CD8-positive, alpha-beta memory T cell (primary cell): ENCODE measurements around the gene AHCTF1. TPM values are rescaled to one million over a fixed set of nuclear protein-coding genes. Genes with fewer than 3 reads are reported as not detected.
"Not testable (repeated sequence)": the region's sequence is repeated elsewhere in the genome, so short reads cannot be mapped to it uniquely, and the experiment has no call there.

Experiments used
- CTCF ChIA-PET: fragments of 350-600 bp; sonication (Branson Sonifier 250); formaldehyde crosslinking; loops from one replicate; lab custom pipeline; 2021; ENCODE audit warnings: antibody characterized with exemption; lab: Charles Lee
- POLR2A ChIA-PET: fragments of 350-600 bp; sonication (Branson Sonifier 250); formaldehyde crosslinking; loops from one replicate; lab custom pipeline; 2021; ENCODE audit warnings: antibody characterized with exemption; lab: Charles Lee
- DNase-seq, 5 donors: peaks; one replicate each; pipeline versions ENCODE4 v3.0.0 to v3.0.0-alpha.2; 2020 to 2022; ENCODE audit warnings: mixed read lengths in 1 of 5
- H3K27ac ChIP-seq: one replicate; pipeline ENCODE4 v1.7.0; 2013; ENCODE audit warnings: low read depth, mild to moderate bottlenecking, low read length, moderate library complexity
- H3K27me3 ChIP-seq: 2 replicates; pipeline ENCODE4 v1.7.0; 2013; ENCODE audit warnings: low read length, mild to moderate bottlenecking; ENCODE audit not compliant: insufficient read depth, poor library complexity, severe bottlenecking
- H3K36me3 ChIP-seq: 2 replicates; pipeline ENCODE4 v1.7.0; 2013; ENCODE audit warnings: mild to moderate bottlenecking, low read length, moderate library complexity; ENCODE audit not compliant: insufficient read depth
- H3K4me1 ChIP-seq: 2 replicates; pipeline ENCODE4 v1.7.0; 2013; ENCODE audit warnings: mild to moderate bottlenecking, low read length, moderate library complexity; ENCODE audit not compliant: insufficient read depth
- H3K4me3 ChIP-seq: 2 replicates; pipeline ENCODE4 v1.7.0; 2013; ENCODE audit warnings: mild to moderate bottlenecking, low read length
- H3K9me3 ChIP-seq: 2 replicates; pipeline ENCODE4 v1.7.0; 2013; ENCODE audit warnings: mild to moderate bottlenecking, low read length
- H3K27ac Mint-ChIP-seq, 8 donors: one replicate each; pipeline ENCODE4 v1.8.0; 2020 to 2021; ENCODE audit warnings: mixed read lengths in 8 of 8, mild to moderate bottlenecking in 6 of 8, inconsistent platforms in 3 of 8, moderate library complexity in 3 of 8
- H3K27me3 Mint-ChIP-seq, 2 donors: one replicate each; pipeline ENCODE4 v1.8.0; 2020 to 2021; ENCODE audit warnings: mixed read lengths in 2 of 2, mild to moderate bottlenecking in 1 of 2, moderate library complexity in 1 of 2
- H3K36me3 Mint-ChIP-seq, 3 donors: one replicate each; pipeline ENCODE4 v1.8.0; 2020 to 2021; ENCODE audit warnings: mixed read lengths in 3 of 3, inconsistent platforms in 1 of 3, mild to moderate bottlenecking in 1 of 3
- H3K4me1 Mint-ChIP-seq, 3 donors: one replicate each; pipeline ENCODE4 v1.8.0; 2020 to 2021; ENCODE audit warnings: mixed read lengths in 3 of 3, inconsistent platforms in 1 of 3, mild to moderate bottlenecking in 1 of 3
- H3K4me3 Mint-ChIP-seq, 7 donors: one replicate each; pipeline ENCODE4 v1.8.0; 2020 to 2021; ENCODE audit warnings: mixed read lengths in 7 of 7, mild to moderate bottlenecking in 6 of 7, moderate library complexity in 4 of 7, inconsistent platforms in 2 of 7
- H3K9me3 Mint-ChIP-seq, 5 donors: one replicate each; pipeline ENCODE4 v1.8.0; 2020 to 2022; ENCODE audit warnings: mixed read lengths in 5 of 5, mild to moderate bottlenecking in 3 of 5, moderate library complexity in 2 of 5, inconsistent platforms in 1 of 5
- polyA plus RNA-seq: library from polyadenylated mRNA; unstranded; fragments of 300-500 nt; fragmentation: Illumina TruSeq; gene quantifications from one replicate; pipeline ENCODE4 v1.2.3, GENCODE V29; 2021
- total RNA-seq, 2 experiments: library from RNA; stranded (reverse); gene quantifications; one replicate each; pipeline ENCODE4 v1.2.3, GENCODE V29; 2021

AHCTF1 gene
- total and polyA plus RNA-seq, 3 experiments from 2014 or later: 23.7 to 53.0 (median 49.6) TPM

DNA sequence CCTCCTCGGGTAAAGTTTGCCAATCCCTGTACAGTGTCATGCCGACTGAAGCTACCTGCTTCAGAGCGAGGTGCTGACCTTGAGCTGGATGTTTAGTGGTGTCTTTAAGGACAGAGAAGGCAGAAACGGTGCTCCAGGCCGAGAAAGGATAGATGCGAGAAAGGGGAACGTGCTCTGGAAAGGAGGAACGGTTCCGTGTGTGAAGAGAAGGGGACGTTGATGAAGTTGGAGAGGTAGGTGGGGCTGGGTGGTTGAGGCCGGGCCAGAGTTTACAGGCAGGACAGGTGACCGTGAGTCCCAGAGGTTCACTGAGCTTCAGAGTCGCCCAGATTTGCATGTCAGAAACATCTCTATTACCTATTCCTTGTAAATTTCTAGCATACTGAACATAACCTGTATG is 116.9 kb downstream of the AHCTF1 start:
- DNase-seq: no peak
- H3K4me3 Mint-ChIP-seq: no peak overlapping the region
- peaks cover 12 to 37% of the 10 kb centered on the region in 2 donors for H3K27me3 Mint-ChIP-seq
- no peak overlapping the region for H3K27ac ChIP-seq
- no peaks in the 10 kb centered on the region for H3K4me1 ChIP-seq
- no peaks in the 10 kb centered on the region for H3K27me3 ChIP-seq
- H3K36me3 ChIP-seq: no peaks in the 10 kb centered on the region
- no peak overlapping the region for H3K4me3 ChIP-seq
- POLR2A ChIA-PET: no interaction called here
- H3K9me3 Mint-ChIP-seq: peaks cover 0 to 5% (median 0%) of the 10 kb centered on the region in 5 donors
- CTCF ChIA-PET: no interaction called here
- no peaks in the 10 kb centered on the region for H3K9me3 ChIP-seq
- H3K36me3 Mint-ChIP-seq: no peaks in the 10 kb centered on the region
- peaks cover 5 to 26% (median 10%) of the 10 kb centered on the region in 3 donors for H3K4me1 Mint-ChIP-seq
- peak overlapping the region in 1 of 8 donors; percentile 44 for H3K27ac Mint-ChIP-seq

DNA sequence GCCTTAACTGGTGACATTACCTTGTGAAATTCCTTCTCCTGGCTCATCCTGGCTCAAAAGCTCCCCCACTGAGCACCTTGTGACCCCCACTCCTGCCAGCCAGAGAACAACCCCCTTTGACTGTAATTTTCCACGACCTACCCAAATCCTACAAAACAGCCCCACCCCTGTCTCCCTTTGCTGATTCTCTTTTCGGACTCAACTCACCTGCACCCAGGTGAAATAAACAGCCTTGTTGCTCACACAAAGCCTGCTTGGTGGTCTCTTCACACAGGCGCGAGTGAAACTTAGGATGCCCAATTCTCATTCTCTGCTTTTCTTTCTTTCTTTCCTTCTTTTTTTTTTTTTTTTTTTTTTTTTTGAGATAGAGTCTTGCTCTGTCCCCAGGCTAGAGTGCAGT is 118.4 kb downstream of the AHCTF1 start:
- H3K9me3 ChIP-seq, CTCF ChIA-PET, H3K4me3 Mint-ChIP-seq, DNase-seq, H3K9me3 Mint-ChIP-seq, POLR2A ChIA-PET, H3K36me3 ChIP-seq, H3K27ac Mint-ChIP-seq, H3K4me1 ChIP-seq, H3K4me3 ChIP-seq, H3K36me3 Mint-ChIP-seq, H3K27me3 ChIP-seq, H3K27ac ChIP-seq: not testable (repeated sequence)
- H3K4me1 Mint-ChIP-seq: peaks cover 5 to 25% (median 10%) of the 10 kb centered on the region in 3 donors
- peaks cover 11 to 39% of the 10 kb centered on the region in 2 donors for H3K27me3 Mint-ChIP-seq

DNA sequence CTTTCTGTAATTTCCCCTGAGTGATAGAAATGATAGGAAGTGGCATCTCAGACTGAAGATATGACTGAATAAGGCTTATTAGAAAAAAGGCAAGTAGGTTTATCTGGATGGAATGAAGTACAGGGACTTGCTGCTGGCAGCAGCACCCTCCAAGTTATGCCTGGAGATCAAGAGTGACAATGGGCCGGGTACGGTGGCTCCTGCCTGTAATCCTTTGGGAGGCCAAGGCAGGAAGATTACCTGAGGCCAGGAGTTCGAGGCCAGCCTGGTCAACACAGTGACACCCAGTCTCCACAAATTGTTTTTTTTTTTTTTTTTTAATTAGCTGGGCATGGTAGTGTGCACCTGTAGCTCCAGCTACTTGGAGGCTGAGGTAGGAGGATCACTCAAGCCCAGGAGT is 119.8 kb downstream of the AHCTF1 start:
- no peak overlapping the region for H3K4me3 Mint-ChIP-seq
- Histone ChIP-seq H3K4me3 (no peak overlapping the region), H3K27ac (no peak overlapping the region), H3K27me3 (no peaks in the 10 kb centered on the region), H3K9me3 (no peaks in the 10 kb centered on the region), H3K36me3 (no peaks in the 10 kb centered on the region), H3K4me1 (no peaks in the 10 kb centered on the region)
- peaks cover 11 to 43% of the 10 kb centered on the region in 2 donors for H3K27me3 Mint-ChIP-seq
- CTCF ChIA-PET: no interaction called here
- no peaks in the 10 kb centered on the region for H3K36me3 Mint-ChIP-seq
- DNase-seq: no peak
- H3K27ac Mint-ChIP-seq: no peak overlapping the region
- no peaks in the 10 kb centered on the region for H3K9me3 Mint-ChIP-seq
- H3K4me1 Mint-ChIP-seq: peaks cover 0 to 17% (median 6%) of the 10 kb centered on the region in 3 donors
- POLR2A ChIA-PET: no interaction called here

DNA sequence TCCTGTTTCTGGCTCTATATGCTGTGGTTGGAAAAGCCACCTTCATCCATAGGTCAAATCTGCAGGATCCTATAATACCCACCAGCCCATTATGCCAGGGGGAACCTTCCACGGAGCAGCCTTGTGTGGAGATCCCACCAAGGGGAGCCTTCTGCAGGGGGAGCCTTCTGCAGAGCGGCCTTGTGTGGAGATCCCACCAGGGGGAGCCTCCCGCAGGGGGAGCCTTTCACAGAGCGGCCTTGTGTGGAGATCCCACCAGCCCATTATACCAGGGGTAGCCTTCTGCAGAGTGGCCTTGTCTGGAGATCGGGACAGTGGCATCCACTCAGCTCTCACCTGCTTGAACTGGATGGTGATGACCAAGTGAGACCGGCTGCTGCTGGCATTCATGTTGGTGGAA is 122.3 kb downstream of the AHCTF1 start:
- H3K4me1 ChIP-seq: no peaks in the 10 kb centered on the region
- no peak overlapping the region for H3K27ac ChIP-seq
- no peaks in the 10 kb centered on the region for H3K36me3 ChIP-seq
- Mint-ChIP-seq H3K4me3 (no peak overlapping the region), H3K27me3 (peaks cover 6 to 34% of the 10 kb centered on the region in 2 donors), H3K4me1 (no peaks in the 10 kb centered on the region), H3K36me3 (no peaks in the 10 kb centered on the region), H3K27ac (no peak overlapping the region), H3K9me3 (no peaks in the 10 kb centered on the region)
- no peaks in the 10 kb centered on the region for H3K27me3 ChIP-seq
- ChIA-PET POLR2A (no interaction called here), CTCF (no interaction called here)
- DNase-seq: no peak
- H3K4me3 ChIP-seq: no peak overlapping the region
- no peaks in the 10 kb centered on the region for H3K9me3 ChIP-seq

DNA sequence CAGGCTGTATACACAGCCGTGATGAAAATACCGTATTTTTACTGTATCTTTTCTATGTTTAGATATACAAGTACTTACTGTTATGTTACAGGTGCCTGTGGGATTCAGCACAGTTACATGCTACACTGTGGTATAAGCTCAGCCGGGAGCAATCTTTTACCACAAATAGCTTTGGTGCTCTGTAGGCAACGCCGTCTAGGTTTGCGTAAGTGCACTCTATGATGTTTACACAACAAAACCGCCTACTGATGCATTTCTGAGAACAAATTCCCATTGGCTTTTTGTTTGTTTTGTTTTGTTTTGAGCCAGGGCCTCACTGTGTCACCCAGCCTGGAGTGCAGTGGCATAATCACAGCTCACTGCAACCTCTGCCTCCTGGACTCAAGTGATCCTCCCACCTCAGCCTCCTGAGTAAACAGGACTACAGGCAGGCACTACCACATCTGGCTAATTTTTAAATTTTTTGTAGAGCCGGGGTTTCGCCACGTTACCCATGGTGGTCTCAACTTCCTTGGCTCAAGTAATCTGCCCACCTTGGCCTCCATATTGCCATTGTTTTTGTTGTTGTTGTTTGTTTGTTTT is 126.5 kb downstream of the AHCTF1 start:
- CTCF ChIA-PET: no interaction called here
- POLR2A ChIA-PET: no interaction called here
- H3K4me3 Mint-ChIP-seq: no peak overlapping the region

DNA sequence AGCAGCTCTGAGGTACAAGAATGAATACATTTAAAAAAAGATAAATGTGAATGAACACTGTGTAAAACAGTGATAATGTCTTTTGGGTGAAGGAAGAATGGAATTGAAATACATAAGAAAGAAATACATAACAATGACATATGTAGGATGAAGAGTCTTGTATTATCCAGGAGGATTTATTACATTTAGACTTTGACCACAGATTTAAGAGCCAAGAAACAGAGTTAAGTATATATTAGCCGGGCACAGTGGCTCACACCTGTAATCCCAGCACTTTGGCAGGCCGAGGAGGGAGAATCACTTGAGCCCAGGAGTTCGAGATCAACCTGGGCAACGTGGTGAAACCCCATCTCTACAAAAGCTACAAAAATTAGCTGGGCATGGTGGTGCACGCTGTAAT is 127.9 kb downstream of the AHCTF1 start:
- Histone ChIP-seq H3K4me1 (no peaks in the 10 kb centered on the region), H3K27me3 (no peaks in the 10 kb centered on the region), H3K9me3 (no peaks in the 10 kb centered on the region), H3K36me3 (no peaks in the 10 kb centered on the region), H3K27ac (no peak overlapping the region), H3K4me3 (no peak overlapping the region)
- no peak for DNase-seq
- H3K27ac Mint-ChIP-seq: no peak overlapping the region
- ChIA-PET POLR2A (no interaction called here), CTCF (no interaction called here)
- no peaks in the 10 kb centered on the region for H3K9me3 Mint-ChIP-seq
- no peaks in the 10 kb centered on the region for H3K36me3 Mint-ChIP-seq
- H3K27me3 Mint-ChIP-seq: peaks cover 0 to 12% of the 10 kb centered on the region in 2 donors
- no peak overlapping the region for H3K4me3 Mint-ChIP-seq
- H3K4me1 Mint-ChIP-seq: no peaks in the 10 kb centered on the region

More for the DNA sequence above, 126.5 kb downstream of the AHCTF1 start:
- Histone ChIP-seq H3K4me3 (no peak overlapping the region), H3K27ac (no peak overlapping the region), H3K4me1 (no peaks in the 10 kb centered on the region), H3K36me3 (no peaks in the 10 kb centered on the region), H3K9me3 (no peaks in the 10 kb centered on the region), H3K27me3 (no peaks in the 10 kb centered on the region)
- Mint-ChIP-seq H3K4me1 (no peaks in the 10 kb centered on the region), H3K9me3 (no peaks in the 10 kb centered on the region), H3K27ac (peak overlapping the region in 1 of 8 donors; percentile 64), H3K36me3 (no peaks in the 10 kb centered on the region), H3K27me3 (peaks cover 3 to 12% of the 10 kb centered on the region in 2 donors)
- no peak for DNase-seq

DNA sequence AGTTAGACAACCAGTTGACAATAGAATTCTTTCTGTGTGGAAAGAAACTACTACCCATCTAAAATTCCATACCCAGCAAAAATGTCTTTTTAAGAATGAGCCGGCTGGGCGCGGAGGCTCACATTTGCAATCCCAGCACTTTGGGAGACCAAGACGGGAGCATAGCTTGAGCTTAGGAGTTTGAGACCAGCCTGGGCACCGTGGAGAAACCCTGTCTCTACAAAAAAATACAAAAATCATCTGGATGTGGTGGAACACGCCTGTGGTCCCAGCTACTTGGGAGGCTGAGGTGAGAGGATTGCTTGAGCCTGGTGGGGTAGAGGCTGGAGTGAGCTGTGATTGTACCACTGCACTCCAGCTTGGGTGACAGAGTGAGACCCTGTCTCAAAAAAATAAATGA is 128.4 kb downstream of the AHCTF1 start:
- CTCF ChIA-PET: no interaction called here
- no peak for DNase-seq
- Histone ChIP-seq H3K4me3 (no peak overlapping the region), H3K4me1 (no peaks in the 10 kb centered on the region), H3K36me3 (no peaks in the 10 kb centered on the region), H3K27ac (no peak overlapping the region), H3K9me3 (no peaks in the 10 kb centered on the region), H3K27me3 (no peaks in the 10 kb centered on the region)
- Mint-ChIP-seq H3K4me3 (no peak overlapping the region), H3K9me3 (no peaks in the 10 kb centered on the region), H3K27ac (no peak overlapping the region), H3K27me3 (peaks cover 0 to 12% of the 10 kb centered on the region in 2 donors), H3K4me1 (no peaks in the 10 kb centered on the region), H3K36me3 (no peaks in the 10 kb centered on the region)
- POLR2A ChIA-PET: no interaction called here

DNA sequence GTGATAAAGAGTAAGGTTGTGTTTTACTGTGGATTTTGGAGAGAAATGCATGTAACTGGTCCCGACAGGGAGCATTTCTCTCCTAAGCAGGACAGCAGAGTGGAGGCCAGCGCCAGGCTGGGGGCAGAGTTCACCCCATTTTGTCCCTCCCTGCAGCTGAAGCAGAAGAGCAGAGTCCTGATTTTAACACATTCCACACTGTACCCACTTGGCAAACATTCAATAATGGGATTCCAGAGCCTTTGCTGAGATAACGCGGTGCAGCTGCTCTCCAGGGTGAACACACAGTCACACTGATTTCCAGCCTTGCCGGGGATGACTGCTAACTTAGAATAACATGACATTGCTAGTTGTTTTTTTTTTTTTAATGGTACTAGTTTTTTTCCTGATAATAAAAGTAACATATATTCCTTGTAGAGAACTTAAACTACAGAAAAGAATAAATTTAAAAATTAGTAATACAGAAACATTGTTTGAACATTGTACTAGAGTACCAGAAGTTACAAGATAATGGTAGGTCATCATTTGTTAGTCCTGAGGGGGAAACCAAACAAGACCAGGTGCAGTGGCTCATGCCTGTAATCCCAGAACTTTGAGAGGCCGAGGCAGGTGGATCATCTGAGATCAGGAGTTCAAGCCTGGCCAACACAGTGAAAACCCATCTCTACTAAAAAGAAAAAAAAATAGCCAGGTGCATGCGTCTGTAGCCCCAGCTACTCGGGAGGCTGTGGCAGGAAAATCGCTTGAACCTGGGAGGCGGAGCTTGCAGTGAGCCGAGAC is 130.3 kb downstream of the AHCTF1 start:
- Mint-ChIP-seq H3K27me3 (peaks cover 1 to 8% of the 10 kb centered on the region in 2 donors), H3K36me3 (no peaks in the 10 kb centered on the region), H3K4me1 (no peaks in the 10 kb centered on the region), H3K27ac (no peak overlapping the region), H3K9me3 (no peaks in the 10 kb centered on the region), H3K4me3 (no peak overlapping the region)
- CTCF ChIA-PET: no interaction called here
- H3K9me3 ChIP-seq: no peaks in the 10 kb centered on the region
- H3K4me3 ChIP-seq: no peak overlapping the region
- no peak overlapping the region for H3K27ac ChIP-seq
- no peak for DNase-seq
- no peaks in the 10 kb centered on the region for H3K4me1 ChIP-seq
- H3K27me3 ChIP-seq: no peaks in the 10 kb centered on the region
- POLR2A ChIA-PET: no interaction called here
- H3K36me3 ChIP-seq: no peaks in the 10 kb centered on the region
